Chondrocyte (in vitro differentiated cells): ENCODE results near the gene DST. TPM values are rescaled to one million over a fixed set of nuclear protein-coding genes. Genes with fewer than 3 reads are reported as not detected.
A peak's percentile ranks its signal among the peaks of the same experiment; 100 is the strongest.
"Not testable (repeated sequence)": the region's sequence is repeated elsewhere in the genome, so short reads cannot be mapped to it uniquely, and the experiment has no call there.

Source experiments
- DNase-seq: peaks from one replicate; pipeline ENCODE4 v3.0.0; 2021; ENCODE audit warnings: mixed read lengths, low spot score
- H3K27ac Mint-ChIP-seq: one replicate; pipeline ENCODE4 v1.8.0; 2021; ENCODE audit warnings: mild to moderate bottlenecking, moderate library complexity, mixed read lengths; ENCODE audit not compliant: unreplicated experiment
- H3K27me3 Mint-ChIP-seq: 2 replicates; pipeline ENCODE4 v1.8.0; 2021; ENCODE audit warnings: low read depth, mixed read lengths
- H3K36me3 Mint-ChIP-seq: 2 replicates; pipeline ENCODE4 v1.8.0; 2021; ENCODE audit warnings: low read depth, mixed read lengths
- H3K4me1 Mint-ChIP-seq: 2 replicates; pipeline ENCODE4 v1.8.0; 2021; ENCODE audit warnings: low read depth, mild to moderate bottlenecking, mixed read lengths
- H3K4me3 Mint-ChIP-seq: one replicate; pipeline ENCODE4 v1.8.0; 2021; ENCODE audit warnings: mild to moderate bottlenecking, moderate library complexity, mixed read lengths; ENCODE audit not compliant: unreplicated experiment
- H3K9me3 Mint-ChIP-seq: 2 replicates; pipeline ENCODE4 v1.8.0; 2021; ENCODE audit warnings: low read depth, mixed read lengths
- CTCF ChIP-seq: fragments of 200-600 bp; sonication (generic); IDR thresholded peaks from 2 replicates; pipeline ENCODE4 v1.5.0; 2021; ENCODE audit warnings: antibody characterized with exemption, mild to moderate bottlenecking, moderate library complexity
- total RNA-seq: library from RNA; stranded (reverse); gene quantifications from 3 replicates; pipeline ENCODE4 v1.2.1, GENCODE V29; 2021

Gene DST
- total RNA-seq, 1 donor from 2014 or later, result 168 TPM

- Mint-ChIP-seq H3K9me3 (no peaks in the 10 kb centered on the region), H3K4me1 (no peaks in the 10 kb centered on the region), H3K27me3 (no peaks in the 10 kb centered on the region), H3K4me3 (no peak overlapping the region), H3K36me3 (peaks cover 4% of the 10 kb centered on the region), H3K27ac (no peak overlapping the region)
- no peak for DNase-seq
- peak; percentile 84 for TF ChIP-seq CTCF
These were observed 72.0 kb downstream of the DST start for GRCh38 chr6:56570413-56571359.

- no peak for DNase-seq
- no peaks in the 10 kb centered on the region for H3K27me3 Mint-ChIP-seq
- peaks cover 12% of the 10 kb centered on the region for H3K9me3 Mint-ChIP-seq
- TF ChIP-seq CTCF, result no peak
- no peak overlapping the region for H3K27ac Mint-ChIP-seq
- H3K36me3 Mint-ChIP-seq, result peaks cover 29% of the 10 kb centered on the region
- H3K4me3 Mint-ChIP-seq, result no peak overlapping the region
- H3K4me1 Mint-ChIP-seq, result no peaks in the 10 kb centered on the region
These were observed 75.2 kb downstream of the DST start for GRCh38 chr6:56567501-56567900.

GRCh38 chr6:56562730-56563129 is 80.0 kb downstream of the DST start:
- DNase-seq, H3K27ac Mint-ChIP-seq, H3K4me3 Mint-ChIP-seq, H3K4me1 Mint-ChIP-seq, H3K27me3 Mint-ChIP-seq: not testable (repeated sequence)
- Mint-ChIP-seq H3K36me3 (peaks cover 41% of the 10 kb centered on the region), H3K9me3 (peaks cover 12% of the 10 kb centered on the region)

- peaks cover 17% of the 10 kb centered on the region for H3K4me1 Mint-ChIP-seq
- no peaks in the 10 kb centered on the region for H3K27me3 Mint-ChIP-seq
- DNase-seq, result no peak
- H3K4me3 Mint-ChIP-seq, result no peak overlapping the region
- peaks cover 20% of the 10 kb centered on the region for H3K36me3 Mint-ChIP-seq
- H3K27ac Mint-ChIP-seq, result no peak overlapping the region
- no peaks in the 10 kb centered on the region for H3K9me3 Mint-ChIP-seq
- no peak for TF ChIP-seq CTCF
These were observed 85.7 kb downstream of the DST start for GRCh38 chr6:56556751-56557540.

- H3K4me3 Mint-ChIP-seq, result no peak overlapping the region
- H3K36me3 Mint-ChIP-seq, result peaks cover 17% of the 10 kb centered on the region
- H3K27me3 Mint-ChIP-seq, result no peaks in the 10 kb centered on the region
- H3K9me3 Mint-ChIP-seq, result no peaks in the 10 kb centered on the region
- peak overlapping the region; percentile 37 for H3K27ac Mint-ChIP-seq
- no peak for DNase-seq
- peaks cover 28% of the 10 kb centered on the region for H3K4me1 Mint-ChIP-seq
- TF ChIP-seq CTCF, result no peak
These were observed 87.2 kb downstream of the DST start for GRCh38 chr6:56555438-56555872.
